ENCODE data around the gene TRIM34. TPM values are rescaled to one million over a fixed set of nuclear protein-coding genes. Genes with fewer than 3 reads are reported as not detected.

TRIM34 gene
- total RNA-seq, 2 experiments from 2014 or later: 8.4 to 13.1 TPM

DNA sequence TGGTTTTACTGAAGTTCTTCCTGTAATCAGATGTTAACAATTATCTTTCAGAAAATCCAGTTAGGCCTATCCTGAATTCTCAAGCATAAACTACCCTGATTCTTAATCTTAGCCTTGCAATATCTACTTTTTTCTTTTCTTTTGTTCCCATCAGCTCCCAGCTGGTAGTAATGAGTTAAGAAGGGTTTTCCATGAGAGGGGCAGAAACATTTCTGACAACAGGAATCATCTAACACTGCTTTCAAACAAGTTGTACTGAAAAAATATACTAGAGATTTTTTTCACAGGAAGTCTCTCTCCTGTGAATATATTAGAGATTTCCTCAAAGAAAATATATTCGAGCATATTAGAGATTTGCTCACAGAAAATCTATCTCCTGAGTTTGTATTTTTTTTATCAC, 31.7 kb upstream of the TRIM34 start:
- Histone ChIP-seq H3K27ac (ENCODE audit: low read depth, low read length, poor library complexity, severe bottlenecking) (no peak overlapping the region), H3K9me3 (ENCODE audit: low read length) (no peaks in the 10 kb centered on the region), H3K4me2 (ENCODE audit: low read length) (no peak overlapping the region), H3K9me2 (ENCODE audit: insufficient read depth, low read length) (no peaks in the 10 kb centered on the region), H3K4me1 (ENCODE audit: insufficient read depth, low read length, poor library complexity, severe bottlenecking) (no peaks in the 10 kb centered on the region), H4K20me1 (ENCODE audit: insufficient read depth, low read length) (no peaks in the 10 kb centered on the region), H3K79me2 (ENCODE audit: insufficient read depth, low read depth, low read length) (no peaks in the 10 kb centered on the region), H2AFZ (ENCODE audit: low read length) (no peak overlapping the region), H3K4me3 (ENCODE audit: low read depth, low read length, poor library complexity, severe bottlenecking) (no peak overlapping the region), H3K36me3 (ENCODE audit: insufficient read depth, low read length) (no peaks in the 10 kb centered on the region)
- BruUV-seq (replicated peaks): no TSS peak
- TF ChIP-seq, protein P1, sequence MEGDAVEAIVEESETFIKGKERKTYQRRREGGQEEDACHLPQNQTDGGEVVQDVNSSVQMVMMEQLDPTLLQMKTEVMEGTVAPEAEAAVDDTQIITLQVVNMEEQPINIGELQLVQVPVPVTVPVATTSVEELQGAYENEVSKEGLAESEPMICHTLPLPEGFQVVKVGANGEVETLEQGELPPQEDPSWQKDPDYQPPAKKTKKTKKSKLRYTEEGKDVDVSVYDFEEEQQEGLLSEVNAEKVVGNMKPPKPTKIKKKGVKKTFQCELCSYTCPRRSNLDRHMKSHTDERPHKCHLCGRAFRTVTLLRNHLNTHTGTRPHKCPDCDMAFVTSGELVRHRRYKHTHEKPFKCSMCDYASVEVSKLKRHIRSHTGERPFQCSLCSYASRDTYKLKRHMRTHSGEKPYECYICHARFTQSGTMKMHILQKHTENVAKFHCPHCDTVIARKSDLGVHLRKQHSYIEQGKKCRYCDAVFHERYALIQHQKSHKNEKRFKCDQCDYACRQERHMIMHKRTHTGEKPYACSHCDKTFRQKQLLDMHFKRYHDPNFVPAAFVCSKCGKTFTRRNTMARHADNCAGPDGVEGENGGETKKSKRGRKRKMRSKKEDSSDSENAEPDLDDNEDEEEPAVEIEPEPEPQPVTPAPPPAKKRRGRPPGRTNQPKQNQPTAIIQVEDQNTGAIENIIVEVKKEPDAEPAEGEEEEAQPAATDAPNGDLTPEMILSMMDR (conservative IDR thresholded peaks at IDR 0.05; ENCODE audit: low read length): no peak
- no peak for TF ChIP-seq EZH2phosphoT487 (IDR thresholded peaks at IDR 0.05; ENCODE audit: borderline replicate concordance, low read depth, low read length)
- DNase-seq (ENCODE audit: low spot score): no peak
- POLR2A ChIA-PET: no interaction called here
- intact Hi-C loops (cut with micrococcal nuclease; ENCODE audit: unreplicated experiment): no loop called here
- CTCF ChIA-PET (ENCODE audit: unreplicated experiment): no interaction called here

DNA sequence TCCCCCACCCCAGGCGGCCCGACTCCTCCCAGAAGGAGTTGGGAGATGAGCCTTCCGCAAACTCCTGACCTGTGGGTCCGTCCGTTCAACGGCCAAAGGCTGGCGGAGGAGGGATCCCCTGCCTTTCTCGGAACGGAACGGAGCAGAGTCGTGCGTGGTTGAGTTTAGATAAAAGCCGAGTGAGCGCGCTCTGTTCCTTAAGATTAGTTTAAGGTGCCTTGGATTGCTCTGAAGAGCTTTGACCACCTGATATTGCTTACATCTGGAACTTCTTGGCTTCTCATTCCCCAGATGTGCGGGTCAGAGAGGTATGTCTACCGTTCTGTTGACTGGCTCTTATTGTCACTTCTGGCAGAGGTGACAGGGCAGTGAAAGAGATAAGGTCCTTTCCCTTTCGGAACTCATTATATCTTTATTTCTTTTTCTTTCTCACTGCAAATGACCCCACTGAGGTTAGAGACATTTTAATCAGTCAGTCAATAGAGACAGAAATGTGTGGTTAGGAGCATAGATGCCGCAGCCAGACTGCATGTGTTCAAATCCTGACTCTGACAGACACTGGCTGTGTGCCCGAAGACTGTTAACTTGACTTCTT, 28.1 kb upstream of the TRIM34 start, which contains the start of gene TRIM6:
Gene TRIM6, plus strand, starts transcription at position 31 of the 595 bp plus-strand sequence. Its CDS starts 261 bp downstream, at position 292.
- TF ChIP-seq, protein P1 (conservative IDR thresholded peaks at IDR 0.05; ENCODE audit: low read length): no peak
- TF ChIP-seq EZH2phosphoT487 (IDR thresholded peaks at IDR 0.05; ENCODE audit: borderline replicate concordance, low read depth, low read length): no peak
- H4K20me1 ChIP-seq (ENCODE audit: insufficient read depth, low read length): no peaks in the 10 kb centered on the region
- no peak within 1 kb of the TSS for H3K4me3 ChIP-seq (ENCODE audit: low read depth, low read length, poor library complexity, severe bottlenecking)
- no peaks in the 10 kb centered on the region for H3K9me3 ChIP-seq (ENCODE audit: low read length)
- CTCF ChIA-PET (ENCODE audit: unreplicated experiment): no interaction called here
- H3K4me1 ChIP-seq (ENCODE audit: insufficient read depth, low read length, poor library complexity, severe bottlenecking): no peaks in the 10 kb centered on the region
- no peak within 1 kb of the TSS for H3K4me2 ChIP-seq (ENCODE audit: low read length)
- H3K79me2 ChIP-seq (ENCODE audit: insufficient read depth, low read depth, low read length): no peaks in the 10 kb centered on the region
- intact Hi-C loops (cut with micrococcal nuclease; ENCODE audit: unreplicated experiment): no loop called here
- no peak for DNase-seq (ENCODE audit: low spot score)
- POLR2A ChIA-PET: no interaction called here
- H3K36me3 ChIP-seq (ENCODE audit: insufficient read depth, low read length): no peaks in the 10 kb centered on the region
- no peak within 1 kb of the TSS for H3K27ac ChIP-seq (ENCODE audit: low read depth, low read length, poor library complexity, severe bottlenecking)
- H2AFZ ChIP-seq (ENCODE audit: low read length): no peak within 1 kb of the TSS
- no peaks in the 10 kb centered on the region for H3K9me2 ChIP-seq (ENCODE audit: insufficient read depth, low read length)
- no TSS peak for BruUV-seq (replicated peaks)

DNA sequence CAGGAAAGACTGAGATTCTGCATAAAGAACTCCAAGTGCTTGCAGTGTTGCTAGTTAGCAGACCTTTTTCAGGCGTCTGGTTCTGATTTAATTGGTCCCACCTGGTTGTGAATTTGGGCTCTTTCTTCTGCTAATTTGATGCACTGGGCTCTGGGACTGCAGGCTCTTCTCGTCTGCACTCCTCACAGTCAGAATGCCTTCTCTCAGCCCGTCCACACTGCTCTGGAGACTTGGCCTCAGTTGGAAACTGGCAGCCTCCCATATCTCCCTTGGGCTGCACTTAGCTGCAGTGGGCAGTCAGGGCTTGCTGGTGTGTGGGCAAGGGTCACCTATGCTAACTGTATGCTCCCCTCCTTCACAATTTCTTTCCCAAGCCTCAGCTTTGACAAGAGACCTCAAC, 26.8 kb upstream of the TRIM34 start:
- Histone ChIP-seq H2AFZ (ENCODE audit: low read length) (no peak overlapping the region), H3K9me2 (ENCODE audit: insufficient read depth, low read length) (no peaks in the 10 kb centered on the region), H3K9me3 (ENCODE audit: low read length) (no peaks in the 10 kb centered on the region), H3K4me1 (ENCODE audit: insufficient read depth, low read length, poor library complexity, severe bottlenecking) (no peaks in the 10 kb centered on the region), H4K20me1 (ENCODE audit: insufficient read depth, low read length) (no peaks in the 10 kb centered on the region), H3K36me3 (ENCODE audit: insufficient read depth, low read length) (no peaks in the 10 kb centered on the region), H3K79me2 (ENCODE audit: insufficient read depth, low read depth, low read length) (no peaks in the 10 kb centered on the region), H3K27ac (ENCODE audit: low read depth, low read length, poor library complexity, severe bottlenecking) (no peak overlapping the region), H3K4me2 (ENCODE audit: low read length) (no peak overlapping the region), H3K4me3 (ENCODE audit: low read depth, low read length, poor library complexity, severe bottlenecking) (no peak overlapping the region)
- no TSS peak for BruUV-seq (replicated peaks)
- CTCF ChIA-PET (ENCODE audit: unreplicated experiment): no interaction called here
- no peak for DNase-seq (ENCODE audit: low spot score)
- POLR2A ChIA-PET: no interaction called here
- intact Hi-C loops (cut with micrococcal nuclease; ENCODE audit: unreplicated experiment): no loop called here
- TF ChIP-seq, protein P1 (conservative IDR thresholded peaks at IDR 0.05; ENCODE audit: low read length): no peak
- no peak for TF ChIP-seq EZH2phosphoT487 (IDR thresholded peaks at IDR 0.05; ENCODE audit: borderline replicate concordance, low read depth, low read length)

Data from OCI-LY7 (cell line).